DMS 273 treated with DMSO at 0.1 percent for 48 hours (cell line): ENCODE results near the gene APC.

Experiments
- DNase-seq: peaks from one replicate; lab custom pipeline; 2025; lab: John Stamatoyannopoulos, UW

APC gene

GRCh38 chr5:112737463-112738190, at the start of gene APC:
Gene APC, plus strand, starts transcription at chr5:112737885. Its CDS starts 17,006 bp downstream, at chr5:112754891.
- peak; percentile 78 for DNase-seq

DNA sequence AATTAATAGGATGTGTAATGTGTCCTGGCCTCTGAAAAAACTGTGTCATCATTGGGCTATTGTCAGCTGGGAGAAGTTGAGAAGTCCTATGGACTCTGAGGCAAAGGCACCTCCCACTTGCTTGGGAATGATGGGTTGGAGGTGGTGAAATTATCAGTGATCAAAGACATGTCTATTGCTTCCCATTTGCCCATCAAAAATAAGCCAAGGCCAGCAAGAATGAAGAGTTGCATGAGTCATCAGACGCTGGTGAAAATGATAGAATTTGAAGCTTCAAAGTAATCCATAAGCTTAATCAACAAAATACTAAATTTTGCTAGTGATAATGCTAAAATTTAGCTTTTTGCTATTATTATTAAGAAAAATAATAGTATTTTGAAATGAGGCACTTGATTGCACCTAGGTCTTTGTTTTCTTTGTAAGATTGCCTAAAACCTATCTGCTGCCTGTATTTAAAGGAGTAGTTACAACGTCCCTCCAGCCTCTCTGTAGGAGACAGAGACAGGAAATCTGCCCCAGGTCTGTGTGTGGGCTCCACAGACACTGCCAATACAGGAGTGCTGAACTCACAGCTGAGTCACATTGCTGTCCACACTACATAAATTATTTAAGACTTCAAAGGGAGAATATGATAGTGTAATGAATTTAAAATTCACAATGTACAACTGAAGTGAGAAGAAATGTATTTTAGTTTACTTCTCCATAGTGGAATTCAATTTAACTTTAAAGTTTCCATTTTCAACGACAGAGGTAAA, 48.4 kb upstream of the APC start:
- DNase-seq = no peak

- DNase-seq = no peak
Measured at GRCh38 chr5:112690605-112691338, 46.9 kb upstream of the APC start.

- DNase-seq = no peak
Measured at GRCh38 chr5:112691339-112691680, 46.4 kb upstream of the APC start.

DNA sequence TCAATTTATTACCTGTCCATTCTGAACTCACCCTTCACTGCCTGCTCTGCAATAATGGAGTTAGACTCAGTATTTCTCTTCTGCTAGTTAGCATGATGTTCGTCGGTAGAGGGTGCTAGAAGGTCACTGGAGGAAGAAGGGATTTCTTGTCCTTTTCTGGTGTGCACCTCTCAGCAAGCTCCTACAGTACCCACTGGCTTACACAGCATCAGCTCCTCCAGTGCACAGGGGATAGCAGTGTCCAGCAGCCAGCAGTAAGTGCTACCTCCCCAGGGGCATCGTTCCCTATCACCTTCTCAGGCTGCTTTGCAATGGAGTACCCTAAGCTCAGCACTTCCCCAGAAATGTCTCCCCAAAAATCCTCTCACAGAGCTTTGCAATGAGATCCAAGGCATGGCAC, 45.9 kb upstream of the APC start:
- no peak for DNase-seq

GRCh38 chr5:112692472-112692871, 45.2 kb upstream of the APC start:
- DNase-seq = no peak

DNA sequence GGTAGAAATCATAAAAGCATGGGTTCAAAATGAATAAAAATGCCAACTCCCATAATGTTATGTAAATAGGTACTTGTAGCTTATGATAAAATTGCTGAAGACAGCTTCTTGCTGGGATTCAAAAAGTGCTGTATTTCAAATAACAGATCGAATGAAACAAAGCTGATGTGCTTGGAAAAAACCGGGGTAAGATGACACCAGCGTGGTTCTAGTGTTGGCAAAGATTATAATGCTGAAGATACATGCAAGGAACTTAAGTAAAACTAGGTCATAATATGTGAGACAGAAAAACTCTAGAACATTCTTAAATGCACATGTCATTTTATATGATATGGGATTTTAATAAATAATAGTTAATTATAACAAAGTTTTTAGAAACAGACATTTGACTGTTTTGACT, 44.4 kb upstream of the APC start:
- DNase-seq = no peak

GRCh38 chr5:112694853-112695709, 42.6 kb upstream of the APC start:
- no peak for DNase-seq

DNA sequence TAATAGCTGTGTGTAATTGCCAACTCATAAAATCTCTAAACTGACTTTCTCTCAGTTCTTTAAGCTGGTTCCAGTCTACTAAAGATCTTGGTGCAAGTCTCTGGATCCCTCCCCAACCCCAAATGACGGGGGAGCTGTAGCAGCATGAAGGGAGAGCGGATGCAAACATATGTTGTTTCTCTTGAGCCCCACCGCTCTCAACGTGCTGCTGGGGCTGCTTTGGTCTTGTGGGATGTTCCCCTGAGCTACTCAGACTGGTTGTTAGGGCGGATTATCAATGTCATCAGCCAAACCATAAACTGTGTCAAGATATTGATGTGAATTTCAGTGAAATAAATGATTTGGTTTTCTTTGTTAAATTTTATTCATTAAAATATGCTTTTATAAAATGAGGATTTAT, 40.9 kb upstream of the APC start:
- peak; percentile 63 for DNase-seq

- DNase-seq = peak; percentile 85
Measured at GRCh38 chr5:112697322-112697721, 40.4 kb upstream of the APC start.

- no peak for DNase-seq
Measured at GRCh38 chr5:112697833-112698232, 39.9 kb upstream of the APC start.

DNA sequence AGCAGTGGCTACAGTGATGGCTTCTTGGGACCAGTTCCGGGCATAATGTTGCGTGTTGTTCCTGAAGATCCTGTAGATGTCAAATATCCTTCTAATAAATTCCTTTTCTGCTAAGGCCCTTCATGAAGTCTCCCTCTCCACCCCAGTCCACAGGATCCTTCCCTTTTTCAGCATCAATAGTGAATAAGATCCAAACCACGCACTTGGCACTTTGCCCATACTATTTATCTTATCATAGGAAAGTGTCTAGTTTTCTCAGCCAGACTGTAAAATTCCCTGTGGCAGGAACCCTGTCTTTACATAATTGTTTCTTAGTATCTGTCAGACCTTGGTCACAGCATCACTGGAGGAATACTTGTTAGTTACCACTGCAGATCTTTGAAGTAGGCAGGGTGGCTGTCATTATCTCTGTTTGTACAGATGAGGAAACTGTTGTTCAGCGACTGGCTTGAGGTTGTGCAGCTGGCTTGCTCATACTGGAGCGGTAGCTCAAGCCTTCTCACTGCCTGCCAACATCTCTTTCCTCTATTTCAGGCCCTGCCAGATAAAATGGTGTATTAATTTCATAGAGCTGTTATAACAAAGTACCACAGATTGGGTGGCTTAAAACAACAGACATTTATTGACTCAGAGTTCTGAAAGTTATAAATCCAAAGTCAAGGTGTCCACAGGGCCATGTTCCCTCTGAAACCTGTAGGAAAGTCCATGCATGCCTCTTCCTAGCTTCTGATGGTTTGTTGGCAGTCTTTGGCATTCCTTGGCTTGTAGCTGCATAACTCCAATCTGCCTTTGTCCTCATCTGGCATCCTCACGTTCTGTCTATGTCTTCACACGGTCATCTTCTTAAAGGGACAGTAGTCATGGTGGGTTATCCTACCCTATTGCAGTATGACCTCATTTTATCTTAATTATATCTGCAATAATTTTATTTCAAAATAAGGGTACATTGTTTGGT, 33.5 kb upstream of the APC start:
- no peak for DNase-seq

- DNase-seq = no peak
Measured at GRCh38 chr5:112706446-112707016, 31.2 kb upstream of the APC start.

DNA sequence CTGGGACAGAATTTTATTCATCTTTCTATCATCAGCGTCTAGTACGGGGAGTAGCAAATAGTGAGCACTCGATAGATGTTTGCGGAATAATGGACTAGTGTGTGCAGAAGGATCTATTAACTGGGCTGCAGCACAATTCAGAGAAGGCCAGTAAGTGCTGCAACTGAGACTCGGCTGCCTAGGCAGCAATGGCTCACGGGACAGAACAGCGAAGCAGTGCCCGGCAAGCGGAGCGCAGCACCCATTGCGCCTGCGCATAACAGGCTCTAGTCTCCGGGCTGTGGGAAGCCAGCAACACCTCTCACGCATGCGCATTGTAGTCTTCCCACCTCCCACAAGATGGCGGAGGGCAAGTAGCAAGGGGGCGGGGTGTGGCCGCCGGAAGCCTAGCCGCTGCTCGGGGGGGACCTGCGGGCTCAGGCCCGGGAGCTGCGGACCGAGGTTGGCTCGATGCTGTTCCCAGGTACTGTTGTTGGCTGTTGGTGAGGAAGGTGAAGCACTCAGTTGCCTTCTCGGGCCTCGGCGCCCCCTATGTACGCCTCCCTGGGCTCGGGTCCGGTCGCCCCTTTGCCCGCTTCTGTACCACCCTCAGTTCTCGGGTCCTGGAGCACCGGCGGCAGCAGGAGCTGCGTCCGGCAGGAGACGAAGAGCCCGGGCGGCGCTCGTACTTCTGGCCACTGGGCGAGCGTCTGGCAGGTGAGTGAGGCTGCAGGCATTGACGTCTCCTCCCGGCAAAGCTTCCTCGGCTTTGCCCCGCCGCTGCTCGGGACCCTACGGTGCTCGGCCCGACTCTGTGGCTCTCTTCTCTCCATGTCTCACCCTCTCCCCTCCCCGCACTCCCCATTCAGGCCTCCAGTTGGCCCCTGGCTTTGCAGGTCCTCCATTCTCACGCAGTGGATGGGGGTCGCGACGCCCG, 30.2 kb upstream of the APC start:
- peak; percentile 96 for DNase-seq

GRCh38 chr5:112708103-112708622, 29.5 kb upstream of the APC start:
- DNase-seq = no peak

GRCh38 chr5:112709416-112709815, 28.3 kb upstream of the APC start:
- DNase-seq = no peak

DNA sequence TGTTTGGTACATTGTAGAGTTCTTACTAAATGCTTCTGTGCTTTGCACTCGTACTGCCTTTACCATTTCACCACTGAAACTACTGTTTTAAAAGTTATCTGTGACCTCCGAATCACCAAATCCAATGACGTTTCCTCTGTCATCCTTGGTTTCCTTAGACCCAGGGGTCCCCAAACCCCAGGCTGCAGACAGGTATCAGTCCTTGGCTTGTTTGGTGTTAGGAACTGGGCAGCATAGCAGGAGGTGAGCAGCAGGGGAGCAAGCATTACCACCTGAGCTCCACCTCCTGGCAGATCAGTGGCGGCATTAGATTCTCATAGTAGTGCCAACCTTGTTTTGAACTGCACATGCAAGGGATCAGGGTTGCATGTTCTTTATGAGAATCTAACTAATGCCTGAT, 26.8 kb upstream of the APC start:
- DNase-seq = no peak

- DNase-seq = no peak
Measured at GRCh38 chr5:112711436-112711835, 26.2 kb upstream of the APC start.

- no peak for DNase-seq
Measured at GRCh38 chr5:112713206-112713605, 24.5 kb upstream of the APC start.
